Activated CD4-positive, CD25-positive, alpha-beta regulatory T cell treated with anti-CD3 and anti-CD28 coated beads, Interleukin-2, amount 50 U/mL, for 24 hours (primary cell): ENCODE measurements around the gene SVOPL.

Source experiments
- ATAC-seq, 2 donors: fragments of 150-1000 bp; cut with Tn5 transposase; one replicate each; pipeline ENCODE4 v1.10.0; 2021; ENCODE audit warnings: mild to moderate bottlenecking in 1 of 2, moderate library complexity in 1 of 2

Gene SVOPL

DNA sequence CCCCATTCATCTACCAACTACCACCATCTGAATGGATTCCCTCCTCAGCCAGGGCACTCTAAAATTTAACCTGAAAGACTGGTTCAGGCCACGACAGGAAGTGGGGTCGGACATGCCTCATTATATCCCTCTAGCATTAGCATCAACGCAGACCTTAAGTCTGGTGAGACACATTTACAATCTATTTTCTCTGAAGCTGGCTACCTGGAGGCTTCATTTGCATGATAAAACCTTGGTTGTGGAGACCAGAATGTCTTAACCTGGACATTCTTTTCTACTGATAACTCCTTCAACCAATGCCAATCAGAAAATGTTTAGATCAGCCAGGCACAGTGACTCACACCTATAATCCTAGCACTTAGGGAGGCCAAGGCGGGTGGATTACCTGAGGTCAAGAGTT is 42.3 kb downstream of the SVOPL start:
- no peak for ATAC-seq

- ATAC-seq = no peak
Observed at GRCh38 chr7:138657854-138658386, 43.2 kb downstream of the SVOPL start.

- no peak for ATAC-seq
Observed at GRCh38 chr7:138656952-138657351, 44.2 kb downstream of the SVOPL start.

GRCh38 chr7:138654616-138655015 is 46.5 kb downstream of the SVOPL start:
- no peak for ATAC-seq

- ATAC-seq = no peak
Observed at GRCh38 chr7:138649506-138649905, 51.7 kb downstream of the SVOPL start.

- no peak for ATAC-seq
Observed at GRCh38 chr7:138645284-138645683, 55.9 kb downstream of the SVOPL start.

DNA sequence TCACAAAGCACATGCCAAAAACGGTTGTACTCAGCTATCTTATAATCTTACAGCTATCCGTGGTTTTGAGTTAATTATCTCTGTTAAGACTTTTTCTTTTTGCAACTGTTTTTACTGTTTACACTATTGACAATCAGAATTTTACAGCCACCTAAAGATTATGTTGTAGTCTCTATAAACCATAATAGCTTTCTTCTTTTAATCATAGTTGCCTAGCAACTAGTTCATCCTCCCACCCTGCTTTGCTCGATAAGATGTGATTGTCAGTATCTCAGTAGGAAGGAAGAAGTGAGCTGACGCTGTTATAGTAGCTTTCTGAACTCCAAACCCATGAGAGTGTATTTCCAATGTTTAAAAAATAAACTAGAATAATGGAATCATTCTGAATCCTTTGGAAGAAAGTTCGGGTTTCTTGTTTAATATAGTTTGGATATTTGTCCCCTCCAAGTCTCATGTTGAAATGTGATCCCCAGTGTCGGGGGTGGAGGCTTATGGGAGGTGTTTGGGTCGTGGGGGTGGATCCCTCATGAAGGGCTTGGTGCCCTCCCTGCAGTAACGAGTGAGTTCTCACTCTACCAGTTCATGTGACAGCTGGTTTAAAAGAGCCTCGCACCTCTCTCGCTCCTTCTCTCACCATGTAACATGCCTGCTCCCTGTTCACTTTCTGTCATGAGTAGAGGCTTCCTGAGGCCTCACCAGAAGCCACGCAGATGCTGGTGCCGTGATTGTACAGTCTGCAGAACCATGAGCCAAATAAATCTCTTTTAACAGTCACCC is 68.1 kb downstream of the SVOPL start:
- ATAC-seq = no peak

DNA sequence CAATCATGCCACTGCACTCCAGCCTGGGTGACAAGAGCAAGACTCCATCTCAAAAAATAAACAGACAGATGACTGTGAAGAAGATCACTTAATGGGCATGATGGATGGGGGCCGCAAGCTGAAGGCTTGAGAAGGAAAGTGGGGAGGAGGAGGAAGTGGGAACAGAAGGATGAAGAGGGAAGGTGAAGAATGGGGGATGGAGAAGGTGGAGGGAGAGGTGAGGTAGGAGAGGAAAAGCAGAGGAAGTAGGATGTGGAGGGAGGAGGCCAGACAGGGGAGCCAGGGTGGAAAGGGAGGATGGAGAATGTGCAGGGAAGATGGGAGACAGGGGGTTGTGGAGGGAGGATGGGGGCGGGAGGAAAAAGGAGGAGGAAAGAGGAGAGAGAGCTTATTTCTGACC is 68.8 kb downstream of the SVOPL start:
- ATAC-seq = no peak

- ATAC-seq = no peak
Observed at GRCh38 chr7:138630059-138630610, 71.0 kb downstream of the SVOPL start.

- no peak for ATAC-seq
Observed at GRCh38 chr7:138627361-138627760, 73.8 kb downstream of the SVOPL start.

- no peak for ATAC-seq
Observed at GRCh38 chr7:138626846-138627245, 74.3 kb downstream of the SVOPL start.

GRCh38 chr7:138625849-138626230 is 75.3 kb downstream of the SVOPL start:
- no peak for ATAC-seq

DNA sequence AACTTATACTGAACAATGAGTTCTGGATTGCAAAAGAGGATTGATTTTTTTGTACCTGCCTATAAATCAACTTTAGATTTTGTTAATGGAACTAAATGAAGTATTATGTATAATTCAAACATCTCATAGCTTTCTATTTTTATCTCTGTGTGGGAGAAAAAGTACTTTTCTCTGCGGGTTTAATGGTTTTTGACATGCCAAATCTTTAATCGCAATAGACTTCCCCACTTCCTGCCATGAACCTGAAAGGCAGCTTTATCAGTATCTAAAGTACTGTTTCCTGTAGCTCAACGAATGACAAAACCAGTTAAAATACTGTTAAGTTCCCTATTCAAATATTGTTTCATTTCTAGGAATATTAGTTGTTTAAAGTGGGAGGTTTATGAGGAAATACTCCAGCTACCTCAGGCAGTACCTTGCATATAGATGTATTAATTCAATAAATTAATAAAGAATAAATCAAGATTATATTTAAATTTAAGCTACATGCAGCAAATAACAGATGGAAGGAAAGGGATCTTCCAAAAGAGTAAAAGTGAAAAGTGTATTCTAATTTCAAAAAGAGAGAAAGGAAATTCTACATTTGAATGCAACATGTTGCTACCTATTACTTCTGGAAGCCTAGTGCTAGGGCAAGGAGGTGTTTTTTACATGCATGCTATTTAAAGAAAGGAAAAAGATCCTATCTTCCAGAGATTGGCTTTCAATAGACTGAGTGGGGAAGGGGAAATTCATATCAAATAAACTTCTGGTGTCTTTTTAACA is 75.9 kb downstream of the SVOPL start:
- ATAC-seq = no peak

- ATAC-seq = no peak
Observed at GRCh38 chr7:138622841-138623240, 78.3 kb downstream of the SVOPL start.

- ATAC-seq = no peak
Observed at GRCh38 chr7:138618933-138619332, 82.2 kb downstream of the SVOPL start.

- ATAC-seq = no peak
Observed at GRCh38 chr7:138618506-138618905, 82.7 kb downstream of the SVOPL start.

DNA sequence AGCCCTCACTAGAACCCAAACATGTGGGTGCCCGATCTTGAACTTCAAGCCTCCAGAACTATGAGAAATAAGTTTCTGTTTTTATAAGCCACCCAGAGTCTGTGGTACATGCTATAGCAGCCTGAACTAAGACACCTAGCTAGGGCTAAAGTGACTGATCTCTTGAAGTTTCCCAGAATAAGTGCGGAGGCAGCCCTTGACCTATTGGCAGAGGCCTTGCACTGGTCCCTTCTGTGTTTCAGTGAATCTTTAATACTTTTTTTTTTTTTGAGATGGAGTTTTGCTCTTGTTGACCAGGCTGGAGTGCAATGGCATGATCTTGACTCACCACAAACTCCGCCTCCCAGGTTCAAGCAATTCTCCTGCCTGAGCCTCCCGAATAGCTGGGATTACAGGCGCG is 85.1 kb downstream of the SVOPL start:
- no peak for ATAC-seq

DNA sequence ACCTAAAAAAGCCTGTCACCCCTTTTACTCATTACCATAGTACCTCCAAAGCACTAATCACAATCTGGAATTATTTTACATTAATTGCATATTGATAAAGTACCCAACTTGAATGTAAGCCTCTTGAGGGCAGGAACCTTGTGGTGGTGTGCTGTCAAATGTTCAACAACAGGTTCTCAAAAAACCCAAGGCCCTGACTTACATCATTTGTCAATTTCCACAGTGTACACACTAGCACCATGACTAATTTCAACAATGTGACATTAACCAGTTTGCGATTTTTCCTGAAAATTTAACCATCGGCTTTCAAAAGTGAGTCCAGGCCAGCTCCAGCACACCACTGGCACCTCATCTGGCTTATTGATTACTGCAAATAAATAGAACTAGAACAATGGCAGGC is 87.5 kb downstream of the SVOPL start:
- ATAC-seq = no peak

- no peak for ATAC-seq
Observed at GRCh38 chr7:138610671-138611170, 90.4 kb downstream of the SVOPL start.

- ATAC-seq = peak in 1 of 2 donors; percentile 53
Observed at GRCh38 chr7:138608275-138608674, 92.9 kb downstream of the SVOPL start.

DNA sequence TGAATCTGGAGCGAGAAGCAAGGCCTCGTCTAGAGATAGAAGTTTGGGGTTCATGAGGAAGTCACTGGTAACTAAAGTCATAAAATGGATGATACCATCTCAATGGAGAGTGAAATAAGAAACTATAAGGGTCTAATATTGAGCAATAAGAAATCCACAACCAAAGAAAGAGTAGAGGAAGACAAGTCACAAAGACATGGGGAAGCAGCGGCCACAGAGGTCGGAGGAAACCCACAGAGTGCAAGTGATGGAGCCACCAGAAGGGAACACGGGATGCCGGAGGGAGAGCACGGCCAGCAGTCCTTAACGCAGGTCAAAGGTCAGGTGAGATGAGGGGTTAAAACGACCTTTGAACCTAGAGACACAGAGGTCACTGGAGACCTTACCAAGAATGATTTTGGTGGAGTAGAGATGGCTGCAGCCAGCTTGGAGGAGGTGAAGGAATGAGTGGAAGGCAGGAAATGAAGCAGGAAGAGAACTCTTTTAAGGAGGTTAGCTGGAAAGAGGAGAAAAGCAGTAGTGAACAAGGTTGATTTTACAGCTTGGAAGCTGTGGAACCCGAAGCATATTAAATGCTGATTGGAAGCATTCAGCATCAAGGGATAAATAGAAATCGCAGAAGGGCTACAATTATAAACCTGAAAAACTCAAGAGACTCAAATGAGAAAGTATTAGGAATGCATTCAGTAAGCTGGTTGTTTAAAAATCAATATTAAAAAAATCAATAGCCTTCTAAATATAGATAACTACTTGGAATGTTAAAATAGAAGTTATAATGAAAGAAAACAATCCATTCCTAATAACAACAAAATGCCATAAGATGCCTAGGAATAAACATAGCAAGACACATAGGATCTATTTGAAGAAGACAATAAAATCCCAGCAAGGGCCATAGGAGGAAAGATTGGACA is 93.7 kb downstream of the SVOPL start:
- no peak for ATAC-seq

GRCh38 chr7:138606236-138606635 is 94.9 kb downstream of the SVOPL start:
- no peak for ATAC-seq
